Activated T-helper 1 cell treated with Interleukin-2 at 50 U/mL for 16 hours (primary cell): ENCODE data around the gene BOD1L1.

ENCODE experiments used
- DNase-seq: peaks from one replicate; pipeline ENCODE4 v3.0.0-alpha.2; 2020; ENCODE audit warnings: low read depth

BOD1L1 gene

GRCh38 chr4:13627606-13628311, at the start of gene BOD1L1:
Gene BOD1L1, minus strand, starts transcription at chr4:13627725. Its CDS starts 138 bp downstream, at chr4:13627587.
- peak; percentile 68 for DNase-seq

GRCh38 chr4:13674971-13675370, 47.4 kb upstream of the BOD1L1 start:
- DNase-seq: no peak

GRCh38 chr4:13673167-13673566, 45.6 kb upstream of the BOD1L1 start:
- DNase-seq: no peak

GRCh38 chr4:13670456-13671160, 43.1 kb upstream of the BOD1L1 start:
- no peak for DNase-seq

- no peak for DNase-seq
Observed at GRCh38 chr4:13665701-13666660, 38.5 kb upstream of the BOD1L1 start.

GRCh38 chr4:13659341-13660070, 32.0 kb upstream of the BOD1L1 start:
- no peak for DNase-seq

GRCh38 chr4:13656569-13657405, 29.3 kb upstream of the BOD1L1 start:
- peak; percentile 26 for DNase-seq

DNA sequence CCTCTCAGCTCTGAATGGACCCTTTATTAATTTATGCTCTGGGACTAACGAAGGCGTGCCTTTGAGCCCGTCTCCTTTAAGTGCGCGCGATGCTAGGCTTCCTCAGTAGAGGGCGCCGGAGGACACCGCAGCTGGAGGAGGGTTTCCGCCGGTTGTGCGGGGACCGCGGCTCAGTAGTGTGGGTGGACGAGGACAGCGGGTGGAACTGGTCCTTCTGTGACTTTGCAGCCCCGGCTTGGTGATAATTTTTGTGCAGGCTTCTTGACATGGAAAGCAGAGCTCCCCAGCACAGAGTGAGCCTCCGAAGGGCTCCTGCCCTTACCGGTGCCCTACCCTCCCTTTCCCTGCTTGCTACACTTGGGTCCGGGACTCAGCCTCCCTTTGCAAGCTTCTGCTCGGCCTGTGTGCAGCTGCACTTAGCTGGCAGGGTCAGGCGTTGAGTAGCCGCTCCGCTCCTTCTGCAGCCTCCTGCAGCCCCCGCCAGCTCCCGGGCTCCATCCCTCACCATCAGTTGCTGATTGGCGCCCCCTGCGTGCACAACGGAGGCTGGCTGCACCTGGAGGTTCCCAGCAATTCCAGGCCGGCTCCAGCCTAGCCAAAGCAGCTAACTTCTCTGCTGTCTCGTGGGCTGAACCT, 26.8 kb upstream of the BOD1L1 start:
- DNase-seq: peak; percentile 55

GRCh38 chr4:13653766-13654161, 26.2 kb upstream of the BOD1L1 start:
- no peak for DNase-seq

DNA sequence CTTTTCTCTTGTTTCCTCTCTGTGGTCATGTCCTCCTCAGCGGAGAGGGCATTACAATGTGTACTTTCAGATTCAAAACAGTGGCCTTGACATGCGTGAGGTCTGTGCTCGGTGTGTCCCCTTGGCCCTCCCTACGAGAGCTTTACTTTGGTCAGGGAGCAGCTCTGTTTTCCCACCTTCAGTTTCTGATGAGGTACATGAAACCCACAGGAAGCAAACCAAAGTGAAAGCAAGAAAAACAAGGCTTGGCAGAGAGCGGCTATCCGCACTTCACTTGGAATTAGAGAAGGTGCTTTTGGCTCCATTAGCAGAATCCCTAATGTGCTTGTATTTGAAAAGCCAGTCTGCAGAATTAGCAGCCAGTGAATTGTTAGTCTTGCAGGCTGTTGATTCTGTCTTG, 19.5 kb upstream of the BOD1L1 start:
- DNase-seq: no peak

DNA sequence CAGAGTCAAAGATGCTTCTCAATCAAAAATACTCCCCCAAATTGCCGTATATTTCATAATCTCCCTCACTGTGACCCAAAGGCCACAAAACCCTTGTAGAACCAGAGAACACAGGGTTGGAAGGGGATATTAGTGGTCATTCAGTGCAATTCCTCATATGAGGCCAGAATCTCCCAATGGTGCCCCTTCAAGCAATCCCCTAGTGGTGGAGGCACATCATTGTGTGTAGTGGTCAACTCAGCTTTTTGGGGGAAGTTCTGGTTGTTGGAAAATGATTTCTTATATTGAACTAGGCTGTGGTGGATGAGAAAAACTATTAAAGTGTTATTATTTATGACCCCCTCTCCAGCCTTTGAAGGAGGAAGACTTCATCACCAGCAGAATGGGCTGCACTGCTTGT, 17.6 kb upstream of the BOD1L1 start:
- no peak for DNase-seq

GRCh38 chr4:13642170-13642950, 14.8 kb upstream of the BOD1L1 start:
- DNase-seq: no peak

- DNase-seq: no peak
Observed at GRCh38 chr4:13641084-13641483, 13.6 kb upstream of the BOD1L1 start.

DNA sequence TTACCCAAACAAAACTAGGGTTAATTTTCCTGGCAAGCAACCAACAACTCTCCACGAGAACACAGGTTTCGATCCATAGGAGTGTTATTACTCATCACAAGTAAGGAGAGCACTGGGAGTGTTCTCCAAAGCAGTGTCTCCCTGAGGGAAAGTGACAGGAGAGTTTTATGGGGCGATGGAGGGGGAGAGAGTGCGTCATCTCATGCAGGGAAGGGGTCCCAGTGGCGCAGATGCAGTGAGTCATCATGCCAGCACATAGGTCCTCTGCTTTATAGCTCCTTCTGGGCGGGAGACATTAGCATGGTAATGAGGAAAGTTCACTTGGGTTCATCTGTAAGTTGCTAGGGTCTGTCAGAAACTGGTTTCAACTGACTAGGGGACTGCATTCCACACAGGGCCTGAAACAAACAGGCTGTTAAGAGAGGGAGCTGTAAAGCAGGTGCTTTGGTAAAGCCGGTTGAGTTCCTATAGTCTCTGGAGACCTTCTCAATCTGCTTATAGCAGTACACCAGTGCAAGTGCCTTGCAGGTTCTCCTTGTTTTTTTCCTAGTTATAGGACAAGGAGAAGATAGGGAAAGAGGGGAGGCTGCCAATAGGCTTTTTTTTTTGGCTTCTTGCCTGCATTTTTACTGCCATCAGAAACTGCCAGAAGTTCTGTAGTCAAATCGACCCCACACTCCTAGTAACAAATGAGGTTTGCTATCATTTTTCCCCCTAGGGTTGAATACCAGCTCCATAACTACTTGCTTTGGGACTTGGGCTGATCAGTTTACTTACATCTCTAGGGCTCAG, 12.8 kb upstream of the BOD1L1 start:
- no peak for DNase-seq

DNA sequence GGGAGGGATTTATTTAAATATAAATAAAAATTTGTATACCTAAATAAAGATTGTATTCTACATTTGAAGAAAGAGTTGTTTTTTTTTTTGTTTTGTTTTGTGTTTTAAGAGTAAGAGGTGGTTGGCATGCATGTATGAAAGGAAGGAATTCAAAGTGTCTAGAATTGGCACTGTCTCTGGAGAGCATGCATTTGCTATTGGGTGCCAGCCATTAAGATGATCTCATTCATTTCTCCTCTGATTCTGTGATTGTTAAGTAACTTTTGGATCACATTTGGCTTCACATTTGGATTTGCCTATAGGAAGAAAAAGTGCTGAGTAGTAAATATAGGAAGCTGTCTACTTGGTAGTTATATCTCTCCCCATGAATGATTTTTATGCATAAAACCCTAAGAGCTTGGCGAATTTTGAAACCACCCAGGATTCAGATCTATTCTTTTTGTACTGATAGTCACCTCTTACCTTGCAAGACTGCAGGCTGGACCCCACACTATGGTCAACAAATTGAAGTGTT, 7.8 kb upstream of the BOD1L1 start:
- no peak for DNase-seq

DNA sequence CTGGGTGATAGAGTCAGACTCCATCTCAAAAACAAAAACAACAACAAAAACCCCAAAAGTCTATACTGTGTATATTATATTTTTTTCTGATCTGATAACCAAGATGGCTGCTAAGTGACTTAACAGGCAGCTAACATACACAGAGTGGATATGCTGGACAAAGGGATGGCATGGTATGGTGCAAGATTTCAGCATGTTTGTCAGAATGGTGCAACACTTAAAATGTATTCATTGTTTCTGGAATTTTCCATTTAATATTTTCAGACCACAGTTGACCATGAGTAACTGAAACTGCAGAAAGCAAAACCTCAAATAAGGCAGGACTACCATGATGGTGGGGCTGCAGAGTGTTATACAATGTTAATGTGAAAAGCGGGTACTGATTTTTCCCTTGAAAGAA, 6.1 kb upstream of the BOD1L1 start:
- no peak for DNase-seq

DNA sequence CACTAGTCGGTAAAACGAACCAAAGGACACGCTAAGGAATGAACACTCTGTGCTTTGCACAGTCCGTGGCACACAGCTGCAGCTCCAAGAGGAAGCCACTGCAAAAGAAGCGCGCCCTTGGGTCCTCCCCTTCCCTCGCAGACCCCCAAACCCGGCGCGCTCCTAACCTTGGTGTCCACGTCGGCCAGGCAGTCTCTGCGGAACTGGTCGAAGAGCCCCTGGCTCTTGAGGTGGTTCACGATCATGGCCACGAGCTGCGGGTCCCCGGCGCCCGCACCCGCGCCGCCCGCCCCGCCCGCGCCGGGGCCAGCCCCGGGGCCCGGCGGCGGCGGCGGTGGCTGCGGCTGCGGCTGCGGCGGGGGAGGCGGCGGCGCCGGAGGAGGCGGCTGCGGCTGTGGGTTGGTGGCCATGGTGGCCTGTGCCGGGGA, 333 bp downstream of the BOD1L1 start:
- DNase-seq: no peak

DNA sequence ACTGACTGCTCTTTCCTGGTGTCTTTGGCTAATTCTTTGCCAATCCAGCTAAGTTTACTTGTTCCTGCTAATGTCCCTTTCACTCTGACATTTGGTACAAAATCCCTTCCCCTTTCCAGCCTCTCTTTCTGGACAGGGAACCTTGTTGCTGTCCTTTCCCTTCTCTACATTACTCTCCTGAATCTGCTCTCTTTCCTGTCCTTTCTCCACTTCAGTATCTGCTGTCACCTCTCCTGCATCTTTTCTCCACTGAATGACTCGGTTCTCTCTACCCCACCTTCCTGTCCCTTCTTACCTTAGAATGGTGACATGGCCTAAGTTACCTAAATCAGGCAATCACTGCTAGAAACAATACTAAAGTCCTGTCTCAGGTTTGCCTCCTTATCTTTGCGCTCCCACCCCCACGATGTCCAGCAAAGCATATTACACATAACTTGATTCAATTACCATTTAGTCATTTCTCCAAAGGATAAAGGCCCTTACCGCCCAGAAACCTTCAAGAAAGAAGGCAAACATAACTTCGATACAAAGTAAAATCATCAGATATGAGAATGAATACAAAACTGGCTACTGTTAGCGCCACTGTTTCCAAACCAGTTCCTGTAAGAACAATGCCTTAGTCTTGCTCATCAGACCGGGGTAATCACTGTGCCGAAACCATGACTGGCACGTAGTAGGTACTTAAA, 890 bp downstream of the BOD1L1 start:
- DNase-seq: no peak
